ENCODE data around the gene ADAMTS17. TPM values are rescaled to one million over a fixed set of nuclear protein-coding genes. Genes with fewer than 3 reads are reported as not detected.

Gene ADAMTS17
- total RNA-seq, 1 donor from 2014 or later = 6.2 TPM

DNA sequence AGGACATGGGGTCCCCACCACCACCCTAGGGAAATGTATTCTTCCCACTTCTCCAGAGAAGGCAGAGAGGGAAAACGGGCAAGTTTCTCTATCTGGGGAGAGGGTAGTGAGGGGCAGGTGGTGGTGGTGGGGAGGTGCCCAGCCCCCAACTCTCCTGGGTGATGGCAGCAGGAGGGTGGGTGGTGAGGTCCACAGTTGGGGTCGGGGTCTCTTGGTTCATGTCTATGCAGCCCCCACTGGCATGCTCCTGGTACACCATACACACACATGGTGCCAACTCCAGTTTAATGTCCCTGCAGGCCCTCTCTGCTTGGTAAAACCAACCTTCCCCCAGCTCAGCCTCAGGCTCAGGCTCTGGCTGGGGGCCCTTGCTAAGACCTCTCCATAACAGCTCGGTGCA is 354.1 kb downstream of the ADAMTS17 start:
- DNase-seq = peak; percentile 17
- intact Hi-C loops (cut with DNase I) = no loop called here
- H3K27ac ChIP-seq = no peak overlapping the region
- H3K9me3 ChIP-seq = no peaks in the 10 kb centered on the region
- no peak for TF ChIP-seq CTCF (IDR thresholded peaks at IDR 0.05)
- no peaks in the 10 kb centered on the region for H3K27me3 ChIP-seq
- no peaks in the 10 kb centered on the region for H3K36me3 ChIP-seq
- no peaks in the 10 kb centered on the region for H3K4me1 ChIP-seq
- no peak overlapping the region for H3K4me3 ChIP-seq
- ATAC-seq = no peak

DNA sequence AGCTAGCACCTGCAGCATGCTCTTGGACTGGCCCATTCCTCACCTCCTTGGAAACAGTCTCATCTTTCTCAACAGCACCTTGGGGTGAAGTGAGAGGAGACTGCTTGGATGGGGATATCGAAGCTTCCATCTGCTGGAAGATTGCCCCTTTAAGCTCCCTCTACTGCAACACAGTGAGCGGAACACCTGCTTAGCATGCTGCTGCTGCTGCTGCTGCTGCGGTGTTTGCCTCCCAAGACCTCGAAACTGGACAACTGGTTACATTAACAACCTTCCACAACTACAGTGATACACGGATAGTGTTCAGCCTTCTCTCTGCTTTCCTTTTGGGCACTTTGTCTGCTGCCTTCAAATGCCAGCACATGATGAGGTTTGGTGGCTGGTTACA is 354.7 kb downstream of the ADAMTS17 start:
- no peaks in the 10 kb centered on the region for H3K36me3 ChIP-seq
- TF ChIP-seq CTCF (IDR thresholded peaks at IDR 0.05) = no peak
- no peaks in the 10 kb centered on the region for H3K27me3 ChIP-seq
- intact Hi-C loops (cut with DNase I) = no loop called here
- H3K4me1 ChIP-seq = no peaks in the 10 kb centered on the region
- no peak overlapping the region for H3K27ac ChIP-seq
- ATAC-seq (no peak), DNase-seq (peak; percentile 35)
- no peaks in the 10 kb centered on the region for H3K9me3 ChIP-seq
- no peak overlapping the region for H3K4me3 ChIP-seq

DNA sequence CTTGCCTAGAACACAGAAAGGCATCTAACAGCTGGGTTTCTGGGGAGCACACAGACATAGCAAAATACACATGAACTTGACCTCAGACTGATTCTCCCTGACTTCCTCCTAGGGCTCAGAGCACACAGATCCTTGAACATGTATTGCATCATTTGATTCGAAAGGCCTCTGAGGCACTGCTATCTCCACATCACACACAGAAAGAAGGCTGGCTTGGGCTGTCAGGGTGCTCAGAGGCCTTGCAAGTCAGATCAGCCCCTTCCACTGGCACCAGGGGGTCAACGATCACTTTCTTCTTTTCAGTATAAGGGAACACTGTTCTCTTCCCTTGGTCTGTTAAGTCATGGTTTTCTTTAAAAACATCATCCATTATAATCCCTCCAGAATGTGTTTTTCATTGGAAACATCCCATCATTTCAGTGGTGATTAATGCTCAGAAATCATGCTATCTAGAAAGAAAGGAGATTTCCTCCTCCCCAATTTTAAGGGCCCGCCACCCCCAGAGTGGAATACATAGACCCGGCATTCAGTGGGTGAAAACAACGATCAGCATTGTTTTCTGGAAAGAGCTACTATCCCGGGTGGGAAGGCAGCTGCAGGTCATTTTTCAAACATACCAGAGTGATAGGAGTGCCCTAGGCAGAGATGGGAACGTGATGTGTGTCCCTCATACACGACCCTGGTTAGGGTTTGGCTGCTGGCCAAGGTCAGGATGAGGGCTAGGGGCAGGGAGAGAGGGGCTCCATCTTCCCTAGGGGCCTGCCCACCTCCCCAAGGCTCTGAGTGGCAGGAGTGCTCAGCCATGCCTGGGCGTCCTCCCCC is 355.3 kb downstream of the ADAMTS17 start:
- no peak overlapping the region for H3K27ac ChIP-seq
- DNase-seq = no peak
- intact Hi-C loops (cut with DNase I) = no loop called here

DNA sequence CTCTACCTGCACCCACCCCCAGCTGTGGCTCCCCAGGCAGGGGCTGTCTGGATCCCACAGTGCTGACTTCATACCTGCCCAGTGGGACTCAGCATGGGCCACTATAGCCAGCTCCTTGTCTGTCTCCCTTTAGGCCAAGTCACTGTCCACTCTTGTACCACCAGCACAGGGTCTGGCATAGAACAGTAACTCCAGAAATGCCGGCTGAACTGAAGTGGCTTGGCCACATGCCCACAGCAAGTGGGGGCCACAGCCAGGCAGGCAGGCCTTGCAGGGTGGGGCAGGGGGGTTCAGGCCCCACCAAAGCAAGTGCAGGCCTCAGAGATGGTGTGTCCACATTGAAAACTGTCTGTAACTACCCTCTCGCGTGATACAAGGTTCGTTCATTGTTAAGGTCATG is 355.9 kb downstream of the ADAMTS17 start:
- H3K4me3 ChIP-seq = no peak overlapping the region

More for the DNA sequence above, 355.3 kb downstream of the ADAMTS17 start:
- Histone ChIP-seq H3K4me1 (no peaks in the 10 kb centered on the region), H3K4me3 (no peak overlapping the region), H3K36me3 (no peaks in the 10 kb centered on the region), H3K9me3 (no peaks in the 10 kb centered on the region), H3K27me3 (no peaks in the 10 kb centered on the region)
- no peak for TF ChIP-seq CTCF (IDR thresholded peaks at IDR 0.05)
- no peak for ATAC-seq

GRCh38 chr15:99984491-99985243 is 357.1 kb downstream of the ADAMTS17 start:
- intact Hi-C loops (cut with DNase I) = no loop called here
- Histone ChIP-seq H3K36me3 (no peaks in the 10 kb centered on the region), H3K4me1 (no peaks in the 10 kb centered on the region), H3K27me3 (no peaks in the 10 kb centered on the region), H3K4me3 (no peak overlapping the region), H3K27ac (no peak overlapping the region), H3K9me3 (no peaks in the 10 kb centered on the region)
- DNase-seq (no peak), ATAC-seq (no peak)
- TF ChIP-seq CTCF (IDR thresholded peaks at IDR 0.05) = no peak

More for the DNA sequence above, 355.9 kb downstream of the ADAMTS17 start:
- TF ChIP-seq CTCF (IDR thresholded peaks at IDR 0.05) = no peak
- no peak overlapping the region for H3K27ac ChIP-seq
- ATAC-seq (no peak), DNase-seq (no peak)
- no peaks in the 10 kb centered on the region for H3K9me3 ChIP-seq
- no peaks in the 10 kb centered on the region for H3K27me3 ChIP-seq
- no peaks in the 10 kb centered on the region for H3K36me3 ChIP-seq
- intact Hi-C loops (cut with DNase I) = no loop called here
- H3K4me1 ChIP-seq = no peaks in the 10 kb centered on the region
